Neural progenitor cell (in vitro differentiated cells): ENCODE results near the gene SLCO2B1.

ENCODE experiments used
- CTCF ChIP-seq: fragments of 200-600 bp; sonication (generic); IDR thresholded peaks from 2 replicates; pipeline ENCODE4 v1.5.1; 2017; ENCODE audit warnings: antibody characterized with exemption, mild to moderate bottlenecking
- EZH2 ChIP-seq: fragments of 200-600 bp; sonication (generic); IDR thresholded peaks from 2 replicates; pipeline ENCODE4 v1.6.1; 2017; ENCODE audit warnings: antibody characterized with exemption, mild to moderate bottlenecking, moderate library complexity
- EZH2phosphoT487 ChIP-seq: fragments of 200-600 bp; sonication (generic); IDR thresholded peaks from 2 replicates; pipeline ENCODE4 v1.6.1; 2017; ENCODE audit warnings: antibody characterized with exemption

GRCh38 chr11:75140269-75141138, 10.4 kb upstream of the SLCO2B1 start:
- TF ChIP-seq CTCF (peak; percentile 92), EZH2phosphoT487 (no peak), EZH2 (no peak)
